Measurements from ENCODE around the gene SPEM3. TPM values are rescaled to one million over a fixed set of nuclear protein-coding genes. Genes with fewer than 3 reads are reported as not detected.
A peak's percentile ranks its signal among the peaks of the same experiment; 100 is the strongest.

SPEM3 gene
- polyA plus RNA-seq, 6 donors from 2014 or later = not detected

- H3K36me3 Mint-ChIP-seq = no peaks in the 10 kb centered on the region
- peak overlapping the region; percentile 41 to 94 (median 82) for H3K4me3 Mint-ChIP-seq
- peaks cover 14 to 42% (median 19%) of the 10 kb centered on the region in 3 donors for H3K4me1 Mint-ChIP-seq
- peak overlapping the region in 1 of 6 donors; percentile 71 for H3K27ac Mint-ChIP-seq
- H3K9me3 Mint-ChIP-seq = no peaks in the 10 kb centered on the region
- peaks cover 16 to 35% (median 32%) of the 10 kb centered on the region in 3 donors for H3K27me3 Mint-ChIP-seq
- no peak for DNase-seq
- ATAC-seq (ENCODE audit: low read depth in 2 of 2) = no peak
Measured at GRCh38 chr17:7406235-7406825, 22.3 kb upstream of the SPEM3 start.

- Mint-ChIP-seq H3K4me1 (peaks cover 14 to 36% (median 19%) of the 10 kb centered on the region in 3 donors), H3K27me3 (peaks cover 16 to 35% (median 32%) of the 10 kb centered on the region in 3 donors), H3K27ac (no peak overlapping the region), H3K36me3 (no peaks in the 10 kb centered on the region), H3K9me3 (no peaks in the 10 kb centered on the region), H3K4me3 (peak overlapping the region in 3 of 8 donors; percentile 18 to 54 (median 31))
- no peak for DNase-seq
- ATAC-seq (ENCODE audit: low read depth in 2 of 2) = no peak
Measured at GRCh38 chr17:7407082-7407481, 21.6 kb upstream of the SPEM3 start.

GRCh38 chr17:7407485-7408251, 21.0 kb upstream of the SPEM3 start, which contains the start of gene NLGN2:
Gene NLGN2 (plus strand): TSS chr17:7407845. CDS start chr17:7408256, 411 bp downstream.
- Mint-ChIP-seq H3K9me3 (no peaks in the 10 kb centered on the region), H3K27me3 (peaks cover 16 to 35% (median 32%) of the 10 kb centered on the region in 3 donors)

DNA sequence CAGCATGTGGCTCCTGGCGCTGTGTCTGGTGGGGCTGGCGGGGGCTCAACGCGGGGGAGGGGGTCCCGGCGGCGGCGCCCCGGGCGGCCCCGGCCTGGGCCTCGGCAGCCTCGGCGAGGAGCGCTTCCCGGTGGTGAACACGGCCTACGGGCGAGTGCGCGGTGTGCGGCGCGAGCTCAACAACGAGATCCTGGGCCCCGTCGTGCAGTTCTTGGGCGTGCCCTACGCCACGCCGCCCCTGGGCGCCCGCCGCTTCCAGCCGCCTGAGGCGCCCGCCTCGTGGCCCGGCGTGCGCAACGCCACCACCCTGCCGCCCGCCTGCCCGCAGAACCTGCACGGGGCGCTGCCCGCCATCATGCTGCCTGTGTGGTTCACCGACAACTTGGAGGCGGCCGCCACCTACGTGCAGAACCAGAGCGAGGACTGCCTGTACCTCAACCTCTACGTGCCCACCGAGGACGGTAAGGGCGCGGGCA, 20.4 kb upstream of the SPEM3 start:
- Mint-ChIP-seq H3K36me3 (no peaks in the 10 kb centered on the region), H3K27me3 (peaks cover 16 to 35% (median 32%) of the 10 kb centered on the region in 3 donors), H3K4me3 (no peak overlapping the region), H3K4me1 (peaks cover 8 to 30% (median 14%) of the 10 kb centered on the region in 3 donors), H3K27ac (no peak overlapping the region), H3K9me3 (no peaks in the 10 kb centered on the region)
- ATAC-seq (ENCODE audit: low read depth in 2 of 2) = no peak
- DNase-seq = no peak

More at GRCh38 chr17:7407485-7408251, 21.0 kb upstream of the SPEM3 start, which contains the start of gene NLGN2:
- H3K4me3 Mint-ChIP-seq = peak within 1 kb of the TSS in 4 of 8 donors; percentile 18 to 80 (median 42)
- no peaks in the 10 kb centered on the region for H3K36me3 Mint-ChIP-seq
- H3K4me1 Mint-ChIP-seq = peaks cover 14 to 36% (median 19%) of the 10 kb centered on the region in 3 donors
- ATAC-seq (ENCODE audit: low read depth in 2 of 2) = no peak
- DNase-seq = no peak
- peak within 1 kb of the TSS in 1 of 6 donors; percentile 60 for H3K27ac Mint-ChIP-seq

- Mint-ChIP-seq H3K27ac (no peak overlapping the region), H3K4me3 (peak overlapping the region in 2 of 8 donors; percentile 30 to 34), H3K9me3 (no peaks in the 10 kb centered on the region), H3K4me1 (peaks cover 7 to 28% (median 11%) of the 10 kb centered on the region in 3 donors), H3K36me3 (no peaks in the 10 kb centered on the region), H3K27me3 (peaks cover 16 to 35% (median 32%) of the 10 kb centered on the region in 3 donors)
- DNase-seq (no peak), ATAC-seq (ENCODE audit: low read depth in 2 of 2) (no peak)
Measured at GRCh38 chr17:7408863-7409262, 19.8 kb upstream of the SPEM3 start.

DNA sequence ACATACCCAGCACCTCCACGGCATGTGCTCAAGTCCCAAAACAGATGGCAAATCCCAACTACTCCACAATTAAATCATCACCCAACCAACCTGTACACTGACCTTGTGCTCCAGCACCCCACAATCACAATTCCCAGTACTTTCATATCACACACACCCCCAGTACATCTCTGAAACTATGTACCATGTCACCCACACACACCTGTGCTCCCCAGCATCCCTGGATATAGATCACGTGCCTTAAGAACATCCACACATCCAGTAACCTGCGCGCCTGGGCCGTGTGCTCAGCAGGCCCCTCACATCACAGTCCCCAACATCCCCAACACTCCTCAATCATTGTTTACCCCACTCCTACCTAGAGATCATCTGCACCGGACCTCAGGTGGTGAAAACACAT, 18.9 kb upstream of the SPEM3 start:
- Mint-ChIP-seq H3K27ac (peak overlapping the region in 1 of 6 donors; percentile 59), H3K36me3 (no peaks in the 10 kb centered on the region), H3K4me3 (peak overlapping the region in 1 of 8 donors; percentile 11), H3K9me3 (no peaks in the 10 kb centered on the region), H3K27me3 (peaks cover 16 to 35% (median 32%) of the 10 kb centered on the region in 3 donors), H3K4me1 (peaks cover 3 to 21% (median 11%) of the 10 kb centered on the region in 3 donors)
- ATAC-seq (ENCODE audit: low read depth in 2 of 2) (no peak), DNase-seq (no peak)

DNA sequence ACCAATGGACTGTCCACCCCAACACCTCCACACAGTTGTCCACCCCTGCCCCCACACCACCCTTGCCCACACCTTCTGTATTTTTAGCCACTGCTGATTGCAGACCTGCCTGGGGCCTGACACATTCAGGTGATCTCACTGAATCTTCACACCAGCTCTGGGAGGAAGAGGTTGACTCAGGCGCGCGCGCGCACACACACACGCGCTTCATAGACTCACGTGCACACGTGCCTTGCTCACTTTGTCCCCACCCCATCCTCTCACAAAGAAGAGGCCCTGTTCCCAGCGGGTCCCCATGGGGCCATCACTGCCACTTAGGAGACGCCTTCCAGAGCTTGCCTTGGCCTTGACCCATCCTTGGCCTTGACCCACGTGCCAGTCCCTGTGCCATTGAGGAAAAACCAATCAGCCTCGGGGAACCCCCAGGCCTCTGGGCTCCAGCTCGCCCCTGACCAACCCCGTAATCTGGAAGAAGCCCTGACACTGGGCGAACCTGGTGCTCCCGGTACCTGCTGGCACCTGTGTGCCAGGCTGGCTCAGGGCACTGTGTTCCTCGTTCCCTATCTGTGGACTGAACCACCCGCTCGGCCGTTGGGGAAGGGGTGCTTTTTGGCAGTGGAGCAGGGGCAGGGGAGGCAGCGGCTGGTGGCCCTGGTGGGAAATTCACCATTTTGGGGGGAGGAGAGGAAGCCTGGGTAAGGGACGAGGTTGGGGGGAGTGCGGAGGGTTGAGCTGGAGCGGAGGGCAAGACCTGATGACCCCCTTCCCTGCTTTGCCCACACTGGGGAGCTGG, 17.8 kb upstream of the SPEM3 start:
- Mint-ChIP-seq H3K4me1 (peaks cover 2 to 12% (median 6%) of the 10 kb centered on the region in 3 donors), H3K27ac (no peak overlapping the region), H3K36me3 (no peaks in the 10 kb centered on the region), H3K4me3 (no peak overlapping the region), H3K9me3 (no peaks in the 10 kb centered on the region), H3K27me3 (peaks cover 14 to 31% (median 25%) of the 10 kb centered on the region in 3 donors)
- no peak for ATAC-seq (ENCODE audit: low read depth in 2 of 2)
- DNase-seq = no peak

GRCh38 chr17:7411427-7411750, 17.3 kb upstream of the SPEM3 start:
- Mint-ChIP-seq H3K9me3 (no peaks in the 10 kb centered on the region), H3K36me3 (no peaks in the 10 kb centered on the region), H3K4me3 (no peak overlapping the region), H3K27ac (no peak overlapping the region), H3K4me1 (peaks cover 0 to 8% (median 3%) of the 10 kb centered on the region in 3 donors), H3K27me3 (peaks cover 10 to 27% (median 20%) of the 10 kb centered on the region in 3 donors)
- DNase-seq (no peak), ATAC-seq (ENCODE audit: low read depth in 2 of 2) (no peak)

DNA sequence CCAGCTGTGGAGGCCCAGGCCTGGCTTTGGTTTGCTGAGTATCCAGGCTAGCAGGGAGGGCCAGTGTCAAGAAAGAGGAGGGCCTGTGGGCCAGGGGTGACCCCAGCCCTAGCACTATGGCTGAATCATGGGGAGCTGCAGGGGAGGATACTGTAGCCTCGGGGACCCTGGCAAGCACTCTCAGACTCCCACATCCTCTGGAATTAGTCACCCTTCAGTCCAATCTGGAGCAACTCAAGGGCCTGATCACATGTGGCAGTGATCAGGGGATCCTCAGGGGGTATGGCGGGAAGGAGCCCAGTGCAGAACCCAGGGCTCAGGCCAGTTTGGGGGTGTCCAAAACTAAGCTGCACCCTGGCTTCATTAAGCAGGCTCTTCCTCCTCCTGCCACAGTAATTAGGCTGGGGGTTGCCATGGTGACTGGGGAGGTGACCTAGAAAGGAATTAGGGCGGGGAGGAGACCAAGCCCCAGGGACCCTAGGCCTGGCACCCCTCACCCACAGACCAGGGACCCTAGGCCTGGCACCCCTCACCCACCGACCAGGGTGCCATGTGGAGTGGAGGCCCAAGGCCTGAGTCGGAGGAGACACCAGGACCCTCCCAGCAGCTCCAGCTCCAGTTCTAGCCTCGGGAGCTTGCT, 15.2 kb upstream of the SPEM3 start:
- no peak for DNase-seq
- no peaks in the 10 kb centered on the region for H3K9me3 Mint-ChIP-seq
- no peak overlapping the region for H3K4me3 Mint-ChIP-seq
- H3K36me3 Mint-ChIP-seq = no peaks in the 10 kb centered on the region
- H3K27ac Mint-ChIP-seq = no peak overlapping the region
- H3K4me1 Mint-ChIP-seq = peaks cover 0 to 3% (median 0%) of the 10 kb centered on the region in 3 donors
- no peak for ATAC-seq (ENCODE audit: low read depth in 2 of 2)
- peaks cover 14 to 22% (median 20%) of the 10 kb centered on the region in 3 donors for H3K27me3 Mint-ChIP-seq

GRCh38 chr17:7414837-7415236, 13.8 kb upstream of the SPEM3 start:
- DNase-seq (no peak), ATAC-seq (ENCODE audit: low read depth in 2 of 2) (no peak)
- Mint-ChIP-seq H3K36me3 (no peaks in the 10 kb centered on the region), H3K27ac (no peak overlapping the region), H3K4me3 (no peak overlapping the region), H3K9me3 (no peaks in the 10 kb centered on the region), H3K27me3 (peaks cover 4 to 22% (median 16%) of the 10 kb centered on the region in 3 donors), H3K4me1 (no peaks in the 10 kb centered on the region)

DNA sequence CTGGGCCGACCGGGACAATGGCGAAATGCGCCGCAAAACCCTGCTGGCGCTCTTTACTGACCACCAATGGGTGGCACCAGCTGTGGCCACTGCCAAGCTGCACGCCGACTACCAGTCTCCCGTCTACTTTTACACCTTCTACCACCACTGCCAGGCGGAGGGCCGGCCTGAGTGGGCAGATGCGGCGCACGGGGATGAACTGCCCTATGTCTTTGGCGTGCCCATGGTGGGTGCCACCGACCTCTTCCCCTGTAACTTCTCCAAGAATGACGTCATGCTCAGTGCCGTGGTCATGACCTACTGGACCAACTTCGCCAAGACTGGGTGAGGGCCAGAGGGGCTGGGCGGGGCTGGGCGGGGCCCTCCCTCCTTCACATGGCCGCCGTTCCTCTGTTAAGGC, 12.9 kb upstream of the SPEM3 start:
- H3K9me3 Mint-ChIP-seq = no peaks in the 10 kb centered on the region
- no peak overlapping the region for H3K4me3 Mint-ChIP-seq
- H3K4me1 Mint-ChIP-seq = no peaks in the 10 kb centered on the region

GRCh38 chr17:7416323-7416722, 12.3 kb upstream of the SPEM3 start:
- DNase-seq (no peak), ATAC-seq (ENCODE audit: low read depth in 2 of 2) (no peak)
- H3K27me3 Mint-ChIP-seq = peaks cover 3 to 17% (median 9%) of the 10 kb centered on the region in 3 donors
- H3K36me3 Mint-ChIP-seq = no peaks in the 10 kb centered on the region
- H3K27ac Mint-ChIP-seq = no peak overlapping the region
- H3K9me3 Mint-ChIP-seq = no peaks in the 10 kb centered on the region
- H3K4me3 Mint-ChIP-seq = no peak overlapping the region
- H3K4me1 Mint-ChIP-seq = no peaks in the 10 kb centered on the region

More for the DNA sequence above, 12.9 kb upstream of the SPEM3 start:
- no peak overlapping the region for H3K27ac Mint-ChIP-seq
- DNase-seq (no peak), ATAC-seq (ENCODE audit: low read depth in 2 of 2) (no peak)
- peaks cover 3 to 17% (median 9%) of the 10 kb centered on the region in 3 donors for H3K27me3 Mint-ChIP-seq
- no peaks in the 10 kb centered on the region for H3K36me3 Mint-ChIP-seq

All from naive B cell (primary cell).